ENCODE results near the gene CFAP300. TPM values are rescaled to one million over a fixed set of nuclear protein-coding genes. Genes with fewer than 3 reads are reported as not detected.

CFAP300 gene
- total and polyA plus RNA-seq, 10 donors, result 0.11 to 0.26 (median 0.21) TPM; not detected in 7

- intact Hi-C loops (cut with DNase I; ENCODE audit: low total_unique reads), result no loop called here
Measured at GRCh38 chr11:102114032-102114431, 66.8 kb downstream of the CFAP300 start.

GRCh38 chr11:102115557-102115956 lies 68.3 kb downstream of the CFAP300 start:
- H3K27me3 ChIP-seq (replicated peaks in 1 of 7), result peaks cover 0 to 81% (median 40%) of the 10 kb centered on the region in 7 donors
- no peaks in the 10 kb centered on the region for H3K36me3 ChIP-seq
- TF ChIP-seq POLR2A (IDR thresholded peaks at IDR 0.05) (no peak), POLR2AphosphoS5 (IDR thresholded peaks at IDR 0.05) (no peak)
- DNase-seq, result no peak
- H3K9me3 ChIP-seq, result no peaks in the 10 kb centered on the region
- H3K4me3 ChIP-seq, result no peak overlapping the region
- no peak overlapping the region for H3K27ac ChIP-seq
- H3K4me1 ChIP-seq, result peaks cover 5 to 29% (median 24%) of the 10 kb centered on the region in 6 donors
- intact Hi-C loops (cut with DNase I; ENCODE audit: low total_unique reads), result no loop called here

More at GRCh38 chr11:102114032-102114431, 66.8 kb downstream of the CFAP300 start:
- Histone ChIP-seq H3K4me3 (no peak overlapping the region), H3K27ac (no peak overlapping the region), H3K4me1 (peaks cover 8 to 45% (median 31%) of the 10 kb centered on the region in 6 donors), H3K27me3 (replicated peaks in 1 of 7) (peaks cover 0 to 85% (median 41%) of the 10 kb centered on the region in 7 donors), H3K36me3 (no peaks in the 10 kb centered on the region), H3K9me3 (no peaks in the 10 kb centered on the region)
- DNase-seq, result no peak
- WGBS, 5 donors, result 73 to 82% (median 78%) methylated on average over 4 of the region's 4 CpGs
- no peak for TF ChIP-seq POLR2AphosphoS5 (IDR thresholded peaks at IDR 0.05)
- TF ChIP-seq CTCF (IDR thresholded peaks at IDR 0.05 in 8 of 11, conservative IDR thresholded peaks at IDR 0.05 in 3 of 11), result no peak
- TF ChIP-seq POLR2A (IDR thresholded peaks at IDR 0.05), result no peak

GRCh38 chr11:102116453-102117205 lies 69.4 kb downstream of the CFAP300 start:
- no peak overlapping the region for H3K27ac ChIP-seq
- no peak overlapping the region for H3K4me3 ChIP-seq
- intact Hi-C loops (cut with DNase I; ENCODE audit: low total_unique reads), result no loop called here
- H3K9me3 ChIP-seq, result no peaks in the 10 kb centered on the region
- H3K36me3 ChIP-seq, result no peaks in the 10 kb centered on the region
- no peak for DNase-seq
- WGBS, 5 donors, result 61 to 70% (median 65%) methylated on average over 2 of the region's 2 CpGs
- peaks cover 0 to 81% (median 29%) of the 10 kb centered on the region in 7 donors for H3K27me3 ChIP-seq (replicated peaks in 1 of 7)
- no peak for TF ChIP-seq CTCF (IDR thresholded peaks at IDR 0.05 in 8 of 11, conservative IDR thresholded peaks at IDR 0.05 in 3 of 11)
- no peak for TF ChIP-seq POLR2AphosphoS5 (IDR thresholded peaks at IDR 0.05)
- TF ChIP-seq POLR2A (IDR thresholded peaks at IDR 0.05), result no peak
- peaks cover 5 to 19% (median 14%) of the 10 kb centered on the region in 6 donors for H3K4me1 ChIP-seq

GRCh38 chr11:102117472-102118113 lies 70.4 kb downstream of the CFAP300 start:
- no peak overlapping the region for H3K4me3 ChIP-seq
- H3K4me1 ChIP-seq, result peaks cover 5 to 19% (median 7%) of the 10 kb centered on the region in 6 donors
- TF ChIP-seq POLR2A (IDR thresholded peaks at IDR 0.05) (no peak), CTCF (IDR thresholded peaks at IDR 0.05 in 8 of 11, conservative IDR thresholded peaks at IDR 0.05 in 3 of 11) (no peak), POLR2AphosphoS5 (IDR thresholded peaks at IDR 0.05) (no peak)
- H3K9me3 ChIP-seq, result no peaks in the 10 kb centered on the region
- H3K36me3 ChIP-seq, result no peaks in the 10 kb centered on the region
- H3K27me3 ChIP-seq (replicated peaks in 1 of 7), result peaks cover 0 to 81% (median 21%) of the 10 kb centered on the region in 7 donors
- no peak for DNase-seq
- H3K27ac ChIP-seq, result no peak overlapping the region
- 18 to 29% (median 21%) methylated on average over 4 of the region's 4 CpGs for WGBS, 5 donors
- intact Hi-C loops (cut with DNase I; ENCODE audit: low total_unique reads), result no loop called here

Data from spleen (tissue), 11 donors.